Fibroblast of villous mesenchyme (primary cell): Measurements from ENCODE around the gene TMEM178A. TPM values are rescaled to one million over a fixed set of nuclear protein-coding genes. Genes with fewer than 3 reads are reported as not detected.

Experiments used
- DNase-seq: peaks from one replicate; pipeline ENCODE4 v3.0.0-alpha.2; 2010; ENCODE audit warnings: low read depth
- H3K4me3 ChIP-seq: 2 replicates; pipeline ENCODE4 v1.5.1; 2011; ENCODE audit warnings: low read depth, mild to moderate bottlenecking, low read length
- CTCF ChIP-seq: IDR thresholded peaks from 2 replicates; pipeline ENCODE4 v1.5.1; 2012; ENCODE audit warnings: low read depth, mild to moderate bottlenecking, low read length; ENCODE audit not compliant: insufficient read depth
- total RNA-seq: library from RNA; depleted of rRNA; stranded (reverse); fragments of >200 nt; gene quantifications from 2 replicates; pipeline ENCODE4 v1.2.3, GENCODE V29; 2012

The TMEM178A gene
- total RNA-seq, 1 donor = 0.43 TPM

- no peak for DNase-seq
- H3K4me3 ChIP-seq = no peak overlapping the region
- no peak for TF ChIP-seq CTCF
These were observed 7.3 kb downstream of the TMEM178A start for GRCh38 chr2:39673018-39673417.

GRCh38 chr2:39676342-39676741 is 10.6 kb downstream of the TMEM178A start:
- H3K4me3 ChIP-seq = no peak overlapping the region
- no peak for TF ChIP-seq CTCF
- DNase-seq = no peak

- DNase-seq = no peak
- no peak overlapping the region for H3K4me3 ChIP-seq
- no peak for TF ChIP-seq CTCF
These were observed 12.5 kb downstream of the TMEM178A start for GRCh38 chr2:39678170-39678569.

- no peak for DNase-seq
- no peak for TF ChIP-seq CTCF
- H3K4me3 ChIP-seq = no peak overlapping the region
These were observed 14.1 kb downstream of the TMEM178A start for GRCh38 chr2:39679805-39680204.

- no peak overlapping the region for H3K4me3 ChIP-seq
- no peak for TF ChIP-seq CTCF
- DNase-seq = no peak
These were observed 16.5 kb downstream of the TMEM178A start for GRCh38 chr2:39682066-39682692.

GRCh38 chr2:39683022-39683699 is 17.4 kb downstream of the TMEM178A start:
- TF ChIP-seq CTCF = no peak
- H3K4me3 ChIP-seq = no peak overlapping the region

More at GRCh38 chr2:39683022-39683699, 17.4 kb downstream of the TMEM178A start:
- DNase-seq = no peak
